Colonic mucosa (tissue), 4 donors: ENCODE measurements around the gene PRIMA1. TPM values are rescaled to one million over a fixed set of nuclear protein-coding genes. Genes with fewer than 3 reads are reported as not detected.

Source experiments
- DNase-seq: peaks from one replicate; pipeline ENCODE4 v3.0.0-alpha.2; 2020
- H3K27ac ChIP-seq: fragments of 200-600 bp; one replicate; pipeline ENCODE4 v1.8.0; 2021
- H3K27me3 ChIP-seq: fragments of 200-600 bp; one replicate; pipeline ENCODE4 v1.8.0; 2021
- H3K36me3 ChIP-seq: fragments of 200-600 bp; one replicate; pipeline ENCODE4 v1.8.0; 2021
- H3K4me1 ChIP-seq: fragments of 200-600 bp; one replicate; pipeline ENCODE4 v1.8.0; 2021; ENCODE audit warnings: mild to moderate bottlenecking
- H3K4me3 ChIP-seq: fragments of 200-600 bp; one replicate; pipeline ENCODE4 v1.8.0; 2021
- H3K9ac ChIP-seq, 2 donors: one replicate each; pipeline ENCODE4 v1.7.0; 2013; ENCODE audit warnings: control low read depth in 2 of 2, low read depth in 2 of 2, low read length in 2 of 2
- H3K9me3 ChIP-seq: fragments of 200-600 bp; one replicate; pipeline ENCODE4 v1.8.0; 2021
- CTCF ChIP-seq: fragments of 200-600 bp; IDR thresholded peaks from one replicate; pipeline ENCODE4 v1.8.0; 2022; ENCODE audit warnings: antibody characterized with exemption, mild to moderate bottlenecking
- intact Hi-C: fragments of 100-400 bp; cut with DNase I; formaldehyde crosslinking; loops from one replicate; pipeline ENCODE4 v1.14.1; 2022
- total RNA-seq, 2 donors: library from RNA; stranded (reverse); fragmentation: NEBNext Ultra II Directional in 1 of 2; extraction: Animal tissue kit (Norgen Biotek cat#: 25700) in 1 of 2; gene quantifications; one replicate each; pipeline ENCODE4 v1.2.1, GENCODE V29; 2021
- donor health status: healthy.
- donor health status: DM: no; HTN: no; CAD: no.
- donor health status: DM: no; HTN: no; CAD: no.

Gene PRIMA1, protein sequence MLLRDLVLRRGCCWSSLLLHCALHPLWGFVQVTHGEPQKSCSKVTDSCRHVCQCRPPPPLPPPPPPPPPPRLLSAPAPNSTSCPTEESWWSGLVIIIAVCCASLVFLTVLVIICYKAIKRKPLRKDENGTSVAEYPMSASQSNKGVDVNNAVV
- total RNA-seq = 1 to 10 TPM; 1.2 to 4.4 TPM

- peak within 1 kb of the TSS in 1 of 2 donors; percentile 60 for H3K9ac ChIP-seq
- peak within 1 kb of the TSS; percentile 40 for H3K4me3 ChIP-seq
- peak within 1 kb of the TSS; percentile 17 for H3K27ac ChIP-seq
- H3K4me1 ChIP-seq = no peaks in the 10 kb centered on the region
- no peaks in the 10 kb centered on the region for H3K9me3 ChIP-seq
- H3K27me3 ChIP-seq = peaks cover 16% of the 10 kb centered on the region
- no peak for DNase-seq
- H3K36me3 ChIP-seq = no peaks in the 10 kb centered on the region
- intact Hi-C loops = no loop called here
- TF ChIP-seq CTCF = no peak
Measured at GRCh38 chr14:93788293-93788542, at the start of gene PRIMA1. TSS of gene PRIMA1 (minus strand) at chr14:93788485. CDS start at chr14:93787718, 767 bp downstream.

- Histone ChIP-seq H3K9me3 (no peaks in the 10 kb centered on the region), H3K4me1 (no peaks in the 10 kb centered on the region), H3K27ac (no peak overlapping the region), H3K9ac (no peak overlapping the region), H3K36me3 (no peaks in the 10 kb centered on the region), H3K4me3 (no peak overlapping the region), H3K27me3 (no peaks in the 10 kb centered on the region)
- no peak for TF ChIP-seq CTCF
- no peak for DNase-seq
- intact Hi-C loops = no loop called here
Measured at GRCh38 chr14:93834699-93835371, 46.5 kb upstream of the PRIMA1 start.

DNA sequence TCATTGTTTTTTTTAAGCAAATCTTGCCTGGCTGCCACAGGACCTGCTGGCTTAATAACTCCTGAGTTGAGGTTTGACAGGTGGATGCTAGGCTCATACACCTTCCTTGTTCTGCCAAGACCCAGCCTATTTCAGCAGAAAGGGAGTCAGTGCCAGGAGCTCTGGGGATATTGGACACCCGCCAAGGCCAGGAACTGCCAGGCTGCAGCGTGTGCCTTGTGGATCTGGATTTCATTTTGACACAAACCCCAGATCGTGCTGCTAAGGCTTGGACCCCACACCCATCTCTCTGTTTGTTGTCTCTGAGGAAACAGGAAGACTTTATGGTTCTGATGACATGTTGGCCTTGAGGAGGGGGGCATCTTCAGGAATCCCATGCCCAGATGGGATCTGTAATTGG lies 44.4 kb upstream of the PRIMA1 start:
- TF ChIP-seq CTCF = no peak
- Histone ChIP-seq H3K9ac (no peak overlapping the region), H3K27me3 (no peaks in the 10 kb centered on the region), H3K27ac (no peak overlapping the region), H3K4me1 (no peaks in the 10 kb centered on the region), H3K36me3 (no peaks in the 10 kb centered on the region), H3K4me3 (no peak overlapping the region), H3K9me3 (no peaks in the 10 kb centered on the region)
- intact Hi-C loops = no loop called here
- DNase-seq = no peak

GRCh38 chr14:93832081-93832480 lies 43.8 kb upstream of the PRIMA1 start:
- no peaks in the 10 kb centered on the region for H3K36me3 ChIP-seq
- no peak for TF ChIP-seq CTCF
- H3K4me3 ChIP-seq = no peak overlapping the region
- H3K27me3 ChIP-seq = no peaks in the 10 kb centered on the region
- no peak for DNase-seq
- intact Hi-C loops = no loop called here
- H3K4me1 ChIP-seq = no peaks in the 10 kb centered on the region
- H3K9ac ChIP-seq = no peak overlapping the region
- no peak overlapping the region for H3K27ac ChIP-seq
- H3K9me3 ChIP-seq = no peaks in the 10 kb centered on the region

DNA sequence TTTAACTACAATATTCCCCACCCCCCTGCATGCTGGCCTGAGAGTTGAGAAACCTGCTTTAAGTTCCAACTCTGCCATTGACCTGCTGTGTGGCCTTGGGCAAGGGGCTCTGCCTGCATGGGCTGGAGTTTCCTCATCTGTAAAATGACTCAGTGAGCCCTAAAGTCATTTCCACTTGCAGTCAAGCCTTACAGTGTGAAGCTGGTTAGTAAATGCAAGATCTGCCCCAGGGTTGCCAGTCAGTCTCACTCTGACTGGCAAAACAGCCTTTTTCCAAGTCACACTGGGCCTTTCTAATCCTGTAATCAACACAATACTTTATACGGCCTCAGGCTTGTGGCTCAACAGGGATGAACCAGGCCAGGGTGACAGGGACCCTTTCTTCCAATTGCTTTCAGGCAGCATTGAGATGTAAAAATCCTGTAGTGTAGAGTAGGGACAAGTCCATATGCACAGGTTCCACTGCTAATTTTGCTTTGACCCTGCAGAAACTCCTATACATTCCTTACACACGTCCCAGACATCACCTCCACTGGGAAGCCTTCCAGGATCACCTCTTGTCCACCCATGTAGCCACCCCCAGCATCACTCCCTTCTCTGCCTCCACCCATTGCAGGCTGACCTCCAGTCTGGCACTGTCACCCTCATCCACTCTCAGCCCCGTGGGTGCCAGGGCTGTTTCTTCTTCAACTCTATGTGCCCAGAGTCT lies 42.6 kb upstream of the PRIMA1 start:
- no peaks in the 10 kb centered on the region for H3K9me3 ChIP-seq
- TF ChIP-seq CTCF = no peak
- no peak for DNase-seq
- no peak overlapping the region for H3K9ac ChIP-seq
- no peaks in the 10 kb centered on the region for H3K27me3 ChIP-seq
- no peaks in the 10 kb centered on the region for H3K36me3 ChIP-seq
- H3K27ac ChIP-seq = no peak overlapping the region
- no peaks in the 10 kb centered on the region for H3K4me1 ChIP-seq
- H3K4me3 ChIP-seq = no peak overlapping the region
- intact Hi-C loops = no loop called here
